K562 (cell line): ENCODE results near the gene DPP4. TPM values are rescaled to one million over a fixed set of nuclear protein-coding genes. Genes with fewer than 3 reads are reported as not detected.

Experiments
- ARID3A ChIP-seq: IDR thresholded peaks from 2 replicates; pipeline ENCODE4 v1.6.1; 2012; ENCODE audit warnings: low read depth, low read length, improper control_type of control experiment, borderline replicate concordance
- CTBP1 ChIP-seq: fragments of 450-650 bp; IDR thresholded peaks from 2 replicates; pipeline ENCODE4 v1.6.1; 2016; ENCODE audit warnings: borderline replicate concordance
- DLX4 ChIP-seq: fragments of 250-450 bp; sonication (Bioruptor Pico); IDR thresholded peaks from 2 replicates; pipeline ENCODE4 v1.6.1; 2021; ENCODE audit warnings: mild to moderate bottlenecking
- KDM2B ChIP-seq: fragments of 250-450 bp; sonication (Bioruptor Pico); IDR thresholded peaks from 2 replicates; pipeline ENCODE4 v1.8.0; 2021; ENCODE audit warnings: mild to moderate bottlenecking, moderate library complexity
- NCOA1 ChIP-seq: fragments of 450-650 bp; IDR thresholded peaks from 2 replicates; pipeline ENCODE4 v1.6.1; 2016; ENCODE audit warnings: low read depth
- PRDM10 ChIP-seq: fragments of 450-650 bp; IDR thresholded peaks from 2 replicates; pipeline ENCODE4 v1.6.1; 2018; ENCODE audit not compliant: partially characterized antibody
- SMARCA4 ChIP-seq: fragments of 450-650 bp; IDR thresholded peaks from 2 replicates; pipeline ENCODE4 v1.6.1; 2016
- ZBTB1 ChIP-seq: sonication (generic); formaldehyde crosslinking; IDR thresholded peaks from 2 replicates; pipeline ENCODE4 v1.8.1; 2023; ENCODE audit warnings: missing genetic modification reagents, low read depth, mild to moderate bottlenecking, borderline replicate concordance
- polyA plus RNA-seq, 8 experiments: library from polyadenylated mRNA; depleted of rRNA in 4 of 8; stranded (reverse) in 5 of 8; unstranded in 3 of 8; fragments of >200 nt; fragmentation: Nextera tagmentation in 2 of 8; fragmentation: Illumina TruSeq in 1 of 8; extraction: Ambion mirVana in 2 of 8; extraction: Trizol in 1 of 8; gene quantifications; 2 replicates each; pipeline versions ENCODE4 v1.2.1 to v1.2.3, GENCODE V29; 2011 to 2014; ENCODE audit warnings: inconsistent platforms in 1 of 8, missing spikeins in 1 of 8
- total RNA-seq, 7 experiments: library from RNA; depleted of rRNA in 6 of 7; stranded (reverse); fragments of >200 nt in 6 of 7; fragmentation: Illumina TruSeq in 2 of 7; extraction: Trizol in 2 of 7; gene quantifications; 2 replicates each; pipeline versions ENCODE4 v1.2.1 to v1.2.3, GENCODE V29; 2011 to 2021; ENCODE audit warnings: low replicate concordance in 1 of 7
- TF ChIP-seq, protein P1 (sequence below), 2 experiments: fragments of 200-800 bp in 1 of 2; sonication (Bioruptor generic) in 1 of 2; sonication (generic) in 1 of 2; formaldehyde crosslinking in 1 of 2; IDR thresholded peaks in 1 of 2; conservative IDR thresholded peaks in 1 of 2; 2 replicates each; pipeline versions ENCODE4 v1.5.0 to v1.6.1; 2016 to 2020; ENCODE audit warnings: missing compliant biosample characterization in 1 of 2, missing genetic modification characterization in 1 of 2, missing genetic modification reagents in 1 of 2

DPP4 gene
- total and polyA plus RNA-seq, 9 of the 15 experiments (the other 6 are each of a cell fraction or from before 2014, with no cell fraction given) = 0.11 TPM; not detected in 8

- TF ChIP-seq PRDM10 = no peak
- TF ChIP-seq ARID3A = no peak
- no peak for TF ChIP-seq SMARCA4
- TF ChIP-seq NCOA1 = no peak
- TF ChIP-seq CTBP1 = no peak
- no peak for TF ChIP-seq KDM2B (CRISPR knock-in tag)
- TF ChIP-seq, protein P1, sequence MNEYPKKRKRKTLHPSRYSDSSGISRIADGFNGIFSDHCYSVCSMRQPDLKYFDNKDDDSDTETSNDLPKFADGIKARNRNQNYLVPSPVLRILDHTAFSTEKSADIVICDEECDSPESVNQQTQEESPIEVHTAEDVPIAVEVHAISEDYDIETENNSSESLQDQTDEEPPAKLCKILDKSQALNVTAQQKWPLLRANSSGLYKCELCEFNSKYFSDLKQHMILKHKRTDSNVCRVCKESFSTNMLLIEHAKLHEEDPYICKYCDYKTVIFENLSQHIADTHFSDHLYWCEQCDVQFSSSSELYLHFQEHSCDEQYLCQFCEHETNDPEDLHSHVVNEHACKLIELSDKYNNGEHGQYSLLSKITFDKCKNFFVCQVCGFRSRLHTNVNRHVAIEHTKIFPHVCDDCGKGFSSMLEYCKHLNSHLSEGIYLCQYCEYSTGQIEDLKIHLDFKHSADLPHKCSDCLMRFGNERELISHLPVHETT (CRISPR knock-in tag; conservative IDR thresholded peaks at IDR 0.05 in 1 of 2, IDR thresholded peaks at IDR 0.05 in 1 of 2) = no peak
- TF ChIP-seq ZBTB1 (CRISPR knock-in tag) = no peak
- TF ChIP-seq DLX4 (CRISPR knock-in tag) = no peak
These were observed 43.4 kb downstream of the DPP4 start (continued) for GRCh38 chr2:162030363-162031190.
